Head of caudate nucleus (tissue), 42 donors: ENCODE data around the gene C19orf73.
A peak's percentile ranks its signal among the peaks of the same experiment; 100 is the strongest.

Experiments used
- DNase-seq, 42 donors: peaks; one replicate each; pipeline versions ENCODE4 v3.0.0 to v3.0.0-alpha.2; 2020 to 2021; ENCODE audit warnings: mixed read lengths in 7 of 42
- intact Hi-C: fragments of 100-400 bp; cut with DNase I; formaldehyde crosslinking; loops from one replicate; pipeline ENCODE4 v1.15.0; 2022

The C19orf73 gene

DNA sequence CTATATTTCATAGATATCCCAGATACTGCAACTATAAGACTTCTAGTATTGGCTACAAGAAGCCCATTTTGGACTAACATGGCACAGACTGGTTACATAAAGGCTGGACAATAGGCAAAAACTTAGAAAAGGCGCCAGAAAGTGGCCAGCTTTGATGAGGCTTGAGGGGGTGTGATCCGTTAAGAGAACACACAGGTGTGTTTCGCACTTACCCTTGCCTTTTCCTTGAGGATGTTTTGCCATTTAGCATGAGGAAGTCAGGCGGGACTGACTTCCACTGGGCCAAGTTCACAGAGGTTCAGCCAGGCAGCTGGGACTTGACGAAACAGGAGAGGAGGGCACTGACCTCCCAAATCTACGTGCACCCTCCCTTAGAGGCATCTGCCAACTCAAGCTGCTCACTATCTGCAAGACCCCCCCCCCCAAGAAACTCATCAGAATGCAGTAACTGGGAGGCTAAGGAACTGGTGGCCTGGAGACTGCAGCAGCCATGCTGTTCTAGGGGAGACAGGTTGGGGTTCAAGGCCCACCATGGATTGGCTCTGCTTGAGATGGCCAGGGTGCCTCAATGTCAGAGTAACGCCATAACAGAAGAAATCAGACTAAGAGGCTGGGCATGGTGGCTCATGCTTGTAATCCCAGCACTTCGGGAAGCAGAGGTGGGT lies 9.2 kb downstream of the C19orf73 start:
- intact Hi-C loops, result loop anchor here (10.0 kb wide), 1 partner anchor 105 kb away; no protein-coding TSS in a partner anchor
- DNase-seq, result no peak

DNA sequence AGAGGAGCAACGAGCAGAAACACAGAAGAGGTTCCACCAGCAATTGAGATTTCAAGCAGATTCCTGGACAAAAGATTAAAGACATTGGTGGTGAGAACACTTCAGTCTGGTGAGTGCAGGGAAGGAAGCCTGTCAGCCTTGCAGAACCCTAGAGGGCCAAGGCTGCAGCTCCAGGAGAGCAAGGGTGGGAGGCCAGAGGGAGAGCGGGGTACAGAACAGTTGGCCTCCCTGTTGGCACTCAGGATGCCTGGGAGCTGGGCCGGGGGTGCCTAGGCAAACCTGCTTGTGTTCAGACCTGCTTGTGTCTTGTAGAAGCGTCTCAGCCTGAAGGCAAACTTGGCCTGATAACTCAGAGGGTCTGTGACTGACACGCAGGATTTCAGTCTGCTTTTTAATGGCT lies 9.9 kb downstream of the C19orf73 start:
- no peak for DNase-seq
- intact Hi-C loops, result loop anchor here (10.0 kb wide), 1 partner anchor 106 kb away; no protein-coding TSS in a partner anchor

DNA sequence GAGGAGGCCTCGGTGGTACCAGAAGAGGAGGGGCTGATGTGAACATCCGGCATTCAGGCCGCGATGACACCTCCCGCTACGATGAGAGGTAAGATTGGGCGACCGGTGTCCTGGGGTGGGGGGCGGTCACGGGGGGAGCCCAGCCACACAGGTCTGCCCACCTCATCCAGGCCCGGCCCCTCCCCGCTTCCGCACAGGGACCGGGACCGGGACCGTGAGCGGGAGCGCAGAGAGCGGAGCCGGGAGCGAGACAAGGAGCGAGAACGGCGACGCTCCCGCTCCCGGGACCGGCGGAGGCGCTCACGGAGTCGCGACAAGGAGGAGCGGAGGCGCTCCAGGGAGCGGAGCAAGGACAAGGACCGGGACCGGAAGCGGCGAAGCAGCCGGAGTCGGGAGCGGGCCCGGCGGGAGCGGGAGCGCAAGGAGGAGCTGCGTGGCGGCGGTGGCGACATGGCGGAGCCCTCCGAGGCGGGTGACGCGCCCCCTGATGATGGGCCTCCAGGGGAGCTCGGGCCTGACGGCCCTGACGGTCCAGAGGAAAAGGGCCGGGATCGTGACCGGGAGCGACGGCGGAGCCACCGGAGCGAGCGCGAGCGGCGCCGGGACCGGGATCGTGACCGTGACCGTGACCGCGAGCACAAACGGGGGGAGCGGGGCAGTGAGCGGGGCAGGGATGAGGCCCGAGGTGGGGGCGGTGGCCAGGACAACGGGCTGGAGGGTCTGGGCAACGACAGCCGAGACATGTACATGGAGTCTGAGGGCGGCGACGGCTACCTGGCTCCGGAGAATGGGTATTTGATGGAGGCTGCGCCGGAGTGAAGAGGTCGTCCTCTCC lies 11.1 kb downstream of the C19orf73 start:
- intact Hi-C loops, result loop anchor here (10.0 kb wide), 1 partner anchor 107 kb away; no protein-coding TSS in a partner anchor
- no peak for DNase-seq

- intact Hi-C loops, result loop anchor here (10.0 kb wide), 1 partner anchor 108 kb away; no protein-coding TSS in a partner anchor
Measured at GRCh38 chr19:49106648-49107135, 12.3 kb downstream of the C19orf73 start.

DNA sequence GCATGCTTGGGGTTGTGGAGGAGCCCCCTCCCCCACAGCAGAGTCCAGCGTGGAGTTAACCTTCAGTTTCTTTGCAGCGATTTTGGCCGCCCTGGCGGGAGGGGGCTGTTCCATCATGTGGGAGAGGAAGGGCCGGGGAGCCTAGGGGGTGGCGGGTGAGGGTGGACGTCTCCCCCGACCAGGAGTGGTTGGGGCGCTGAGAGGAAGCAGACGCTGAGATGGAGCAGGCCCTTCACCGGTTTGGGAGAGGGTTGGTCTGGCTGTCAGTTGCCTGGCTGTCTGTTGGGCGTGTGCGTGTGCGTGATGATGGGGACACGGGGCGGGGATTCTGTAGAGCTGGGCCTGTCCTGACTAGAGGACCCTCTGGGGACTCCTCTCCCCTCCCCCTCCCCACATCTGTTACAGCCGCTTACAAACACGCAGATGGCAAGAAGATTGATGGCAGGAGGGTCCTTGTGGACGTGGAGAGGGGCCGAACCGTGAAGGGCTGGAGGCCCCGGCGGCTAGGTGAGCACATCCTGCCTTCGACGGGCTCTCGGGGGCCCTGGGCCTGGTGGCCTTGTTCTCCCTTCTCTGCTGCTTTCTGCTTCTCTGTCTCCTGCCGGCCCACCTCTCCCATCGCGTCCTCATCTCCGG lies 14.6 kb downstream of the C19orf73 start:
- intact Hi-C loops, result loop anchor here (10.0 kb wide), 1 partner anchor 110 kb away; no protein-coding TSS in a partner anchor
- no peak for DNase-seq

More at GRCh38 chr19:49106648-49107135, 12.3 kb downstream of the C19orf73 start:
- peak; percentile 38 to 86 (median 70) for DNase-seq

- intact Hi-C loops, result loop anchor here (10.0 kb wide), 1 partner anchor 111 kb away; no protein-coding TSS in a partner anchor
Measured at GRCh38 chr19:49103331-49104085, 15.4 kb downstream of the C19orf73 start.

DNA sequence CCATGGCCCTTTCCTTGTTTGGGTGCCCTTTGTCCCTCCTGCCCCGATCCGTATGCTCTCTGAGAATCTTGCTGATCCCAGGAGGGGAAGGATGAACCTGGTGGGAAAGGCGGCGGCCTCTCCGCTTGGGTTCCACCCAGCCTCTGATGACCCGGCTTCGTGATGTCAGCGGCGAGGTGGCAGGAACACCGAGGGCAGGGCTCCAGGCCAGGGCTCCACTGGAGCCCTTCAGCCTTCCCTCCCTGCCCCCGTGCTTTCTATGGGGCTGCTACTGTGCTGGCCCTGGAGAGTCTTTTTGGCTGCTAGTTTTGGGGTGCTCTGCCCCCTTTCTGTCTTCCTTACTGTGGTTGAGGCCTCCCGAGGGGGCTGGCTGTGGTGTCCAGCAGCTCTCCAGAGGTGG lies 16.6 kb downstream of the C19orf73 start:
- no peak for DNase-seq
- intact Hi-C loops, result loop anchor here (10.0 kb wide), 1 partner anchor 112 kb away; no protein-coding TSS in a partner anchor

More at GRCh38 chr19:49103331-49104085, 15.4 kb downstream of the C19orf73 start:
- DNase-seq, result no peak

GRCh38 chr19:49101160-49101559 lies 17.8 kb downstream of the C19orf73 start:
- no peak for DNase-seq
- intact Hi-C loops, result loop anchor here (10.0 kb wide), 1 partner anchor 114 kb away; no protein-coding TSS in a partner anchor

DNA sequence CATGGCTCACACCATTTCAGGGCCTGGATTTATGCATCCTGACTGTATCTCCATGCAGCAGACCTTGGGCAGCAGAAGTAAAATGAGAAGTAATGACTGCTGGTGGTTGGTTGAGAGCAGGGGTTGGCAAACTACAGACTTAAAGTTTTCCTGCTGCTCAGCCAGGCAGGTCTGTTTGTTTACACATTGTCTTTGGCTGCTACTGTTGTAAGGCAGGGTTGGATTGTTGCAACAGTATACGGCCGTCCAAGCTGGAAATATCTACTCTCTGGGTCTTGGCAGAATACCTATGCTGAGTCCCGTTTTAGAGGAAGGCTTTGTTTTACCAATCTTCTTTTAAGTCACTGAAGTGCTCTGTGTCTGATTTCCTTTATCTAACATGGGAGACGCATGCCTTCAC lies 20.1 kb downstream of the C19orf73 start:
- DNase-seq, result no peak
- intact Hi-C loops, result loop anchor here (5.0 kb wide), 1 partner anchor 49 kb away; no protein-coding TSS in a partner anchor

DNA sequence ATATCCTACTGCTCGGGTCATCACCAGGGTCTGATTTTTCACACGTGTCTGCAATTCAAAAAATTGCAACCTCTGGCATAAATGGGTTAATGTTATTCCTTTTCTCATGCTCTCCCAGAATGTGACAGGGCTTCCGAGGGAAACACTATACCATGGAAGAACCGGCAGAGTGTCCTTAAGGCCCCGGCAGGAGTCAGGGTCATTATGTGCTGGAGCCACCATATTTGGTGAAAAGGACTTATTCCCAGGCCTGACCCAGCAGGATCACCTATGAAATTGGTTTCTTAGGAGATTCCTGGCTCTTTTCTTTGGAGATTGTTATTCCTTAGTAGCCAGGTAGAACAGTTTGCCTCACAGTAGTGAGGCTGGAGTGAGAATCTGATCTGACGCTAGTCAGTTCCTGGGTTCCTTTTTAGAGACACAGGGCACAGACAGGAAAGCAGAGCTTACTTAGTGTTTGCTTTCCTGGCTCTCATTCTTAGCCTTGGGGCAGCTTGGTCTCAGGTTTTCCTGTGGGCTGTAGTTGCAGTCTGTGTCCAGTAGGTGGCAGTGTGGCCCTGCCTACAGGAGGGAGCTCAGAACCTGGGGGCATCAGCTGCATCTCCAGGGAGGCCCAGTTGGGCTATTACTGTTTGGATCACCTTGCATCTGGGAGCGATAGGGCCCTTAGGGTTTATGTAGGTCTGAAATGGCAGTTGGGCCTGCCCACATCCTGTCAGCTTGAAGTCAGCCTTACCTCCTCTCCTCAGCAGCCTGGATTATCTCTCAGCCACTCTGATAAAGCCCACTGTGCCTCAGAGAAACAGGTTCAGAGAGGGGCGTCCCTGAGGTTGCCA lies 21.3 kb downstream of the C19orf73 start:
- peak in 41 of 42 donors; percentile 51 to 88 (median 74) for DNase-seq
- intact Hi-C loops, result loop anchor here (5.0 kb wide), 1 partner anchor 50 kb away; no protein-coding TSS in a partner anchor

- intact Hi-C loops, result loop anchor here (5.0 kb wide), 1 partner anchor 53 kb away; no protein-coding TSS in a partner anchor
- peak in 34 of 42 donors; percentile 29 to 78 (median 52) for DNase-seq
Measured at GRCh38 chr19:49094505-49095482, 24.1 kb downstream of the C19orf73 start.

DNA sequence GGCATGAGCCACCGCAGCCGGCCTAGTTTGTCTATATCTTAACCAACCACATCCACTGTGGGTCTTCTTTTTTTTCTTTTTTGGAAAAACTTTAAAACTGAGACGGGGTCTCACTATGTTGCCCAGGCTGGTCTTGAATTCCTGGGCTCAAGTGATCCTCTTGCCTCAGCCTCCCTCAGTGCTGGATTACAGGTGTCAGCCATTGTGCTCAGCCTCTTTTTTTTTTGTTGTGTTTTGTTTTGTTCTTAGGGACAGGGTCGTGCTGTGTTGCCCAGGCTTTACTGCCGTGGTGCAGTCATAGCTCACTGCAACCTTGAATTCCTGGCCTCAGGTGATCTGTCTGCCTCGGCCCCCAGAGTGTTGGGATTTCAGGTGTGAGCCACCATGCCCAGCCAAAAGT lies 26.3 kb downstream of the C19orf73 start:
- intact Hi-C loops, result no loop called here
- DNase-seq, result no peak

- DNase-seq, result no peak
- intact Hi-C loops, result no loop called here
Measured at GRCh38 chr19:49091391-49092038, 27.4 kb downstream of the C19orf73 start.

- no peak for DNase-seq
- intact Hi-C loops, result no loop called here
Measured at GRCh38 chr19:49086296-49086695, 32.6 kb downstream of the C19orf73 start.

DNA sequence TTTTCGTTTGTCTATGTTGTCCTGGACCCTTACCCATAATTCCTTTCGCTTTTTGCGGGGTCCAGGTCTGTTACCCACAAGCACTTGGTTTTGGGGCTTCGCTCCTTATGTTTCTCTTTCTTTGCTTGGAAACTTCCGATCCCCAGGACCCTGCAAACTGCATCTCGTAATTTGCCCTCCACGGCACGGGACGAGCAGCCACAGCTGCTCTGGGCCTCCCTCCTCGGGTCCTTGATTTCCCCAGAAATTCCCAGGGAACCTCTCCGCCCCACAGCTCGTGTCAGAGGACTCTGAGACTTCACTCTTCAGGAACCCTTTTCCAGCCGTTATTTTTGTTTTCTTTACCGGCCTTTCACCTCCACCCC lies 33.1 kb downstream of the C19orf73 start:
- intact Hi-C loops, result no loop called here
- DNase-seq, result no peak
